Right atrium auricular region (tissue), 2 donors: ENCODE data around the gene RHBDL3. TPM values are rescaled to one million over a fixed set of nuclear protein-coding genes. Genes with fewer than 3 reads are reported as not detected.
"Not testable (repeated sequence)": the region's sequence is repeated elsewhere in the genome, so short reads cannot be mapped to it uniquely, and the experiment has no call there.

Experiments
- DNase-seq: peaks from one replicate; pipeline ENCODE4 v3.0.0-alpha.2; 2019; ENCODE audit warnings: low spot score
- H3K27ac ChIP-seq, 2 donors: fragments of 200-600 bp; sonication (generic); 1 replicate in 1 of 2; 2 replicates in 1 of 2; pipeline ENCODE4 v1.5.1; 2016 to 2019
- H3K27me3 ChIP-seq, 2 donors: fragments of 200-600 bp; sonication (generic); one replicate each; pipeline versions ENCODE4 v1.5.1 to v1.6.0; 2017 to 2019
- H3K36me3 ChIP-seq: fragments of 200-600 bp; sonication (generic); one replicate; pipeline ENCODE4 v1.5.1; 2016
- H3K4me1 ChIP-seq, 2 donors: fragments of 200-600 bp; sonication (generic); one replicate each; pipeline versions ENCODE4 v1.5.1 to v1.6.0; 2017 to 2019
- H3K4me3 ChIP-seq, 2 donors: fragments of 200-600 bp; sonication (generic); 1 replicate in 1 of 2; 2 replicates in 1 of 2; pipeline ENCODE4 v1.5.1; 2017 to 2019; ENCODE audit warnings: mild to moderate bottlenecking in 1 of 2, moderate library complexity in 1 of 2
- H3K9me3 ChIP-seq, 2 donors: fragments of 200-600 bp; sonication (generic); one replicate each; pipeline ENCODE4 v1.5.1; 2019
- total RNA-seq, 2 donors: library from RNA; depleted of rRNA; stranded (reverse); fragments of >200 nt; gene quantifications; one replicate each; pipeline ENCODE4 v1.1.0, GENCODE V29; 2016
- TF ChIP-seq, protein P1 (sequence below), 2 donors: fragments of 200-600 bp; sonication (generic); IDR thresholded peaks; one replicate each; pipeline ENCODE4 v1.5.1; 2019; ENCODE audit warnings: antibody characterized with exemption in 2 of 2

The RHBDL3 gene
- total RNA-seq, 2 donors from 2014 or later: 18.0 to 19.2 TPM

DNA sequence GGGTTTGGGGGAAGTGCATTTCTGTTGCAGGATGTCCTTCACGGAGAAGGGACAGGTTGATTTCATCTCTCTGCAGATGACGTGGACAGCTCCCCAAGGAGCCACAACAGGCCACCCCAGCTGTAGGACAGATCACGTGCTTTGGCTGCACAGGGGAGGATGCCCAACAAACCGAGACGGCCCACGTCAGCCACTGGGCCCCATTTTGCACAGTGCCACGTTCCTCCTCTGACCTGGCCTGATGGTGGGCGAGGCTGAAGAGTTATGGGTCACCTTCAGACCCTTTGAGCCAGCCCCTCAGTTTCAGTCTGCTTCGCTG, 9.0 kb upstream of the RHBDL3 start:
- Histone ChIP-seq H3K36me3 (no peaks in the 10 kb centered on the region), H3K9me3 (no peaks in the 10 kb centered on the region), H3K4me3 (no peak overlapping the region), H3K4me1 (peaks cover 0 to 13% of the 10 kb centered on the region in 2 donors), H3K27ac (no peak overlapping the region), H3K27me3 (no peaks in the 10 kb centered on the region)
- DNase-seq: no peak
- TF ChIP-seq, protein P1, sequence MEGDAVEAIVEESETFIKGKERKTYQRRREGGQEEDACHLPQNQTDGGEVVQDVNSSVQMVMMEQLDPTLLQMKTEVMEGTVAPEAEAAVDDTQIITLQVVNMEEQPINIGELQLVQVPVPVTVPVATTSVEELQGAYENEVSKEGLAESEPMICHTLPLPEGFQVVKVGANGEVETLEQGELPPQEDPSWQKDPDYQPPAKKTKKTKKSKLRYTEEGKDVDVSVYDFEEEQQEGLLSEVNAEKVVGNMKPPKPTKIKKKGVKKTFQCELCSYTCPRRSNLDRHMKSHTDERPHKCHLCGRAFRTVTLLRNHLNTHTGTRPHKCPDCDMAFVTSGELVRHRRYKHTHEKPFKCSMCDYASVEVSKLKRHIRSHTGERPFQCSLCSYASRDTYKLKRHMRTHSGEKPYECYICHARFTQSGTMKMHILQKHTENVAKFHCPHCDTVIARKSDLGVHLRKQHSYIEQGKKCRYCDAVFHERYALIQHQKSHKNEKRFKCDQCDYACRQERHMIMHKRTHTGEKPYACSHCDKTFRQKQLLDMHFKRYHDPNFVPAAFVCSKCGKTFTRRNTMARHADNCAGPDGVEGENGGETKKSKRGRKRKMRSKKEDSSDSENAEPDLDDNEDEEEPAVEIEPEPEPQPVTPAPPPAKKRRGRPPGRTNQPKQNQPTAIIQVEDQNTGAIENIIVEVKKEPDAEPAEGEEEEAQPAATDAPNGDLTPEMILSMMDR (IDR thresholded peaks at IDR 0.05): no peak

DNA sequence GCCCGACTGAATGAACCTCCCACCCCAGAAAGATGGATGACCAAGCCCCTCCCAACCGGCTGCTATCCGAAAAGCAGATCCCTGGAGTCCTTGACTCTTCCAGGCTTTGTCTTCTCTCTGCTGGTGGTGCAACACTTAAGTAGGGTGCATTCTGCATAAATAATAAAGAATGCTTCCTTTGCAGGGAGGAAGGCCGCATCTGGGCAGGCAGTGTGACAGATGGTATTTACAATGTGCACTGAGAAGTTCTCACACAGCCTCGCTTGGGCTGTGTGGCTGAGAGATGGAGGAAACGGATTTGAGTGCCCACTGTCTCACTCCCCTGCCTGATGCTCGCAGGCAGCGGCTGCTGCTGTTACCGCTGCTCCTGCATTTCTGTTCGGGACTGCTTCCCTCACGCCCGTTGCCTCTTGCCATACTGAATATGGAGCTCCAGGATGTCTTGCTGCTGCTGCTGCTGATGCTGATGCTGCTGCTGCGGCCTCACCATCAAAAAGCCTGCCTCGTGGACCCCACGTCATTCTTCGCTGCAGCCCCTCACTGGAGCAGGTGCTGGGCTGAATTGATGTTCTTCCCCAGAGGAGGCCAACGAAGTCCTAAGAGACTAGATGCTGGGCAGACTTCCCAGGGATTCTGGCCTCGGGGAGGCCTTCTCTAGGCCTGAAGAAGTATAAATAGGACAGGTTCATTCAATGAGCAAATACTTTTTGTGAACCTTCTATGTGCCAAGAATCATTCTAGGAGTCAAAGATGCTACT, 7.1 kb upstream of the RHBDL3 start:
- DNase-seq: no peak
- H3K27me3 ChIP-seq: no peaks in the 10 kb centered on the region
- peaks cover 0 to 23% of the 10 kb centered on the region in 2 donors for H3K4me1 ChIP-seq
- H3K9me3 ChIP-seq: no peaks in the 10 kb centered on the region
- TF ChIP-seq, protein P1 (IDR thresholded peaks at IDR 0.05): no peak
- H3K4me3 ChIP-seq: no peak overlapping the region
- H3K36me3 ChIP-seq: no peaks in the 10 kb centered on the region
- no peak overlapping the region for H3K27ac ChIP-seq

DNA sequence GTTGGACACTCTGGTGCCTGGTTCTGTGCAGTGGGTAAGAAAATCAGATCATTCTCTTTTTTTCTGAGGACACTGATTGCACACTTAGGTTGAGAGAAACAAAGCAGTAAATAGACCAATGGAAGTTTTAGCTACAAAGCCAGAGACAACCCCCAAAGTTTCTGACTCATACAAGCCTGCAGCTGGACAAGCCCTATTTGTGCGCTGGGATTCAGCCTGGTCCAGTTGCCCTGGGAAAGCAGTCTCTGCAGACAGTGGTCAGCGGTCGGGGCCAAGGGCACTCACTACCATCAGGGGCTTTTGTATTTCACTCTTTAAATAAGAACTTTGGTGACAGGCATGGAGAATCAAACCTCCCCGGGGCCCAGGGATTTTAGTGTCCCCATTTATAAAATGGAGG, 6.0 kb upstream of the RHBDL3 start:
- Histone ChIP-seq H3K4me3 (no peak overlapping the region), H3K27me3 (no peaks in the 10 kb centered on the region), H3K36me3 (no peaks in the 10 kb centered on the region), H3K9me3 (no peaks in the 10 kb centered on the region), H3K4me1 (peaks cover 0 to 30% of the 10 kb centered on the region in 2 donors), H3K27ac (no peak overlapping the region)
- DNase-seq: no peak
- TF ChIP-seq, protein P1 (IDR thresholded peaks at IDR 0.05): no peak

DNA sequence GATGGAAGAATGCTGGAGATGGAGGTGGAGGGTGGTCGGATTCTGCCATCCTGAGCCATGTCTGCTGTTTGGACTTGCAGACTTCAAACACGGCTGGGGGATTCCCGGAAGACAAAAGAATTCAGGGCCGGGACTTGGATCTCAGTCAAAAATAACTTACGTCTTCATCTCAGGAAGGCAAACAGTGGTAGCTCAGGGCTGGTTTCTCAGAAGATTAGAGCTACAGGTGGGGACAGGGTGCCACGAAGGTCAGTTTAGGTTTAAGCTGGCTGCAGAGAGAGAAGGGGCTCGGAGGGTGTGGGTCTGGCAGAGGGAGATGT, 4.3 kb upstream of the RHBDL3 start:
- Histone ChIP-seq H3K4me1 (peaks cover 0 to 36% of the 10 kb centered on the region in 2 donors), H3K9me3 (no peaks in the 10 kb centered on the region), H3K4me3 (no peak overlapping the region), H3K27me3 (no peaks in the 10 kb centered on the region), H3K27ac (no peak overlapping the region), H3K36me3 (no peaks in the 10 kb centered on the region)
- DNase-seq: no peak
- TF ChIP-seq, protein P1 (IDR thresholded peaks at IDR 0.05): no peak

DNA sequence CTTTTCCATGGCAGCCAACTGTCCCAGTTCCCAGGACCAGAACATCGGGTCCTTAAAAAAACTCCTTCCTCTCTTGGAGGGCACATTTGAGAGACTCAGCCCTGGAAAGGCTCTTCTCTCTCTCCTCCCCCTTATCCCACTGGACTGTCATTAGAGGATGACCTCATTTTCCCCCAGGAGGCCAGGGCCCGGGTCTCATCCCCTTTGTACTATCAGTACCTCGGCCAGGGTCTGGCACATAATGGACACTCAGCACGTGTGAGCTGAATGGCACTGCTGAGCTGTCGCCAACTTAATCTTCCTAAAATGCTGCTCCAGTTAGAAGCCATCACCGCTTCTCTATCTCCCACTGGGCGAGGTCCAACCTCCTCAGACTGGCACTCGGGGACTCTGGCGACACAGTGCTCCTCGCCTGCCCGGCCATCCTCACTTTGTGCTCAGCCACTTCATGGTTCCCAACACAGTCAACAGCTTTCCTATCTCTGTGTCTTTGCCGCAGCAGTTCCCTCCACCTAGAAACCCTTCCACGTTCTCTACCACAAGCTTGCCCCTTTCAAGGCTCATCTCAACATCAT, 3.6 kb upstream of the RHBDL3 start:
- DNase-seq: no peak
- H3K27ac ChIP-seq: no peak overlapping the region
- no peaks in the 10 kb centered on the region for H3K9me3 ChIP-seq
- H3K27me3 ChIP-seq: no peaks in the 10 kb centered on the region
- TF ChIP-seq, protein P1 (IDR thresholded peaks at IDR 0.05): no peak
- no peaks in the 10 kb centered on the region for H3K36me3 ChIP-seq
- H3K4me3 ChIP-seq: no peak overlapping the region
- peaks cover 0 to 39% of the 10 kb centered on the region in 2 donors for H3K4me1 ChIP-seq

DNA sequence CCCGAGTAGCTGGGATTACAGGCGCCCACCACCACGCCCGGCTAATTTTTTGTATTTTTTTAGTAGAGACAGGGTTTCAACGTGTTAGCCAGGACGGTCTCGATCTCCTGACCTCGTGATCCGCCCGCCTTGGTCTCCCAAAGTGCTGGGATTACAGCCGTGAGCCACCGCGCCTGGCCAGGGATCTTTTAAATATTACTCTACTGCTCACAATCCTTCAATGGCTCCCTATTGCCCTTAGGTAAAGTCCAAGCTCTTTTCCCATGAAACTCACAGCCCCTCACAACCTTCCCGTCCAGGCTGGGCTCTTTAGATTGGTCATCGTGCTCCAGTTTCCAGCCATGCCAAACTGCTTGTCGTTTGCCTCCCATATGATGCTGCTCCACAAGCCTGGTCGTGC, 2.1 kb upstream of the RHBDL3 start:
- not testable (repeated sequence) for H3K4me3 ChIP-seq, H3K27ac ChIP-seq, H3K9me3 ChIP-seq, H3K36me3 ChIP-seq, H3K27me3 ChIP-seq, DNase-seq
- H3K4me1 ChIP-seq: peaks cover 0 to 54% of the 10 kb centered on the region in 2 donors
